Gastroesophageal sphincter (tissue), 4 donors: ENCODE data around the gene PDGFA. TPM values are rescaled to one million over a fixed set of nuclear protein-coding genes. Genes with fewer than 3 reads are reported as not detected.

Source experiments
- ATAC-seq: fragments of 150-250 bp; one replicate; pipeline ENCODE4 v1.9.1; 2016; ENCODE audit warnings: mild to moderate bottlenecking, moderate library complexity
- H3K27ac ChIP-seq, 4 donors: fragments of 200-600 bp; sonication (generic) in 3 of 4; 1 replicate in 3 of 4; 2 replicates in 1 of 4; pipeline ENCODE4 v1.5.1; 2016 to 2019
- H3K27me3 ChIP-seq: fragments of 200-600 bp; sonication (generic); one replicate; pipeline ENCODE4 v1.5.1; 2019
- H3K36me3 ChIP-seq, 2 donors: fragments of 200-600 bp; sonication (generic); one replicate each; pipeline ENCODE4 v1.5.1; 2019; ENCODE audit warnings: control low read depth in 1 of 2
- H3K4me1 ChIP-seq, 3 donors: fragments of 200-600 bp; sonication (generic); 1 replicate in 2 of 3; 2 replicates in 1 of 3; pipeline ENCODE4 v1.5.1; 2016 to 2019; ENCODE audit warnings: control low read depth in 2 of 3
- H3K4me3 ChIP-seq, 2 donors: fragments of 200-600 bp; sonication (generic); one replicate each; pipeline ENCODE4 v1.5.1; 2019; ENCODE audit warnings: mild to moderate bottlenecking in 1 of 2, moderate library complexity in 1 of 2
- H3K9me3 ChIP-seq, 3 donors: fragments of 200-600 bp; sonication (generic); one replicate each; pipeline ENCODE4 v1.5.1; 2017 to 2019; ENCODE audit warnings: control low read depth in 2 of 3
- CTCF ChIP-seq, 4 experiments: fragments of 200-600 bp in 2 of 4; fragments of 450-650 bp in 2 of 4; sonication (generic) in 1 of 4; IDR thresholded peaks; one replicate each; pipeline ENCODE4 v1.5.1; 2017 to 2019; ENCODE audit warnings: antibody characterized with exemption in 4 of 4, mild to moderate bottlenecking in 2 of 4, moderate library complexity in 2 of 4
- EP300 ChIP-seq: sonication (generic); formaldehyde crosslinking; IDR thresholded peaks from one replicate; pipeline ENCODE4 v1.6.1; 2017; ENCODE audit warnings: antibody characterized with exemption, mild to moderate bottlenecking
- POLR2A ChIP-seq, 2 donors: fragments of 450-650 bp; IDR thresholded peaks; one replicate each; pipeline ENCODE4 v1.6.1; 2017; ENCODE audit warnings: antibody characterized with exemption in 2 of 2, mild to moderate bottlenecking in 2 of 2, moderate library complexity in 1 of 2
- POLR2AphosphoS5 ChIP-seq: sonication (generic); formaldehyde crosslinking; IDR thresholded peaks from one replicate; pipeline ENCODE4 v1.6.1; 2017; ENCODE audit warnings: antibody characterized with exemption
- WGBS, 2 donors: methylation state at CpG; one replicate each; pipeline ENCODE4 v1.1.5; 2018; ENCODE audit warnings: low coverage in 1 of 2; 5-methylcytosine and 5-hydroxymethylcytosine counted together
- total RNA-seq, 4 donors: library from RNA; depleted of rRNA; stranded (reverse); fragments of >200 nt; gene quantifications; one replicate each; pipeline ENCODE4 v1.1.0, GENCODE V29; 2016

The PDGFA gene
- total RNA-seq, 4 donors from 2014 or later = 66.0 to 162 (median 120) TPM

DNA sequence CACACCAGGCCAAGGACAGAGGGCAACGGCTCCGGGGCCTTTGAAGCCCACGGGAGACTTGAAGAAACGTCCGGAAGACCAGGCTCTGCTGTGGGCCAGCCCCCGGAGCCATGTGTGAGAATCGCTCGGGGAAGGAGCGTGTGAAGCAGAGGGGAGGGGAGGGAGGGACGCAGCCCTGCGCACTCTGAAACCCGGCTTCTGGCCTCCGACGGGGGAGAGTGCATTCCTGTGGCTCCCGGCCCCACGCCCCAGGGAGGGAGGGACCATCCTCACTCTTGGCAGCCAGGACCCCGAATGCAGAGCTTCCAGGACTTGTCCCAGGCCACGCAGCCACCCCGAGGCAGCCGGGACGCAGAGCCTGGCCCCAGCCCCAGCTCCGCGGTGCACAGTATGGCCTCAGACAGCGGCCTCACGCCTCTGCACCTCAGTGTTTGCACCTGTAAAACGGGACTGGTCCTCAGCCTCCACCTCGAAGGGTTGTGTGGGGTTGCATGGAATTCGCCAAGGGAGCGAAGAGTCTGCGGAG lies 67.4 kb downstream of the PDGFA start:
- peaks cover 48% of the 10 kb centered on the region for H3K27me3 ChIP-seq
- TF ChIP-seq POLR2A (IDR thresholded peaks at IDR 0.05) = no peak
- TF ChIP-seq POLR2AphosphoS5 = no peak
- no peak for TF ChIP-seq CTCF (IDR thresholded peaks at IDR 0.05)
- TF ChIP-seq EP300 = no peak
- H3K4me1 ChIP-seq = peaks cover 0 to 28% (median 15%) of the 10 kb centered on the region in 3 donors
- H3K36me3 ChIP-seq = no peaks in the 10 kb centered on the region
- WGBS, 2 donors = no CpG with 5 or more reads among the region's 30 CpGs
- no peak overlapping the region for H3K4me3 ChIP-seq
- H3K27ac ChIP-seq = peak overlapping the region in 1 of 4 donors; percentile 22
- H3K9me3 ChIP-seq = no peaks in the 10 kb centered on the region
- no peak for ATAC-seq

- Histone ChIP-seq H3K4me1 (peaks cover 0 to 28% (median 15%) of the 10 kb centered on the region in 3 donors), H3K36me3 (no peaks in the 10 kb centered on the region), H3K27me3 (peaks cover 48% of the 10 kb centered on the region), H3K27ac (peak overlapping the region in 1 of 4 donors; percentile 22), H3K9me3 (no peaks in the 10 kb centered on the region), H3K4me3 (no peak overlapping the region)
- no peak for ATAC-seq
- WGBS, 2 donors = 56 to 76% methylated on average over 3 of the region's 24 CpGs
- no peak for TF ChIP-seq POLR2A (IDR thresholded peaks at IDR 0.05)
- no peak for TF ChIP-seq POLR2AphosphoS5
- TF ChIP-seq CTCF (IDR thresholded peaks at IDR 0.05) = no peak
- no peak for TF ChIP-seq EP300
Measured at GRCh38 chr7:451255-452225, 68.1 kb downstream of the PDGFA start.

DNA sequence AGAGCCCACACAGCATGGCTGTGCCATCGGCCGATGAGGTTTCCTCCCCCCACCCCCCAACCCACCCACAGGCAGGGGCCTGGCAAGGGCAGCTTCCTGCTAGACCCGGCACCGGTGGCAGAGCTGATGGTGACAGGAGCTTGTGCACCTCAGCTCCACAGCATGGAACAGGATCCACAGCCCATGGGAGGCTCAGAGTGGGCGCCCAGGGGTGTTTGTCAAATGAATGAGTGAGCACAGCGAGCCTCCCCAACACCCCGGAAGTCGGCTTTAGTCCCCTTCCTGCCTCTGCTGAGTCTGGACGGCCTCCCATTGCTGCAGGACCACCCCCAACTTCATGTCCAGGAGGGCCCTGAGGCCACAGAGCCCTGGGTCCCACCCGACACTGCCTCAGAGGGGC lies 68.9 kb downstream of the PDGFA start:
- Histone ChIP-seq H3K4me1 (peaks cover 0 to 27% (median 15%) of the 10 kb centered on the region in 3 donors), H3K4me3 (no peak overlapping the region), H3K36me3 (no peaks in the 10 kb centered on the region), H3K27me3 (peaks cover 48% of the 10 kb centered on the region), H3K27ac (no peak overlapping the region), H3K9me3 (no peaks in the 10 kb centered on the region)
- TF ChIP-seq EP300 (no peak), POLR2AphosphoS5 (no peak), CTCF (IDR thresholded peaks at IDR 0.05) (no peak), POLR2A (IDR thresholded peaks at IDR 0.05) (no peak)
- no peak for ATAC-seq
- WGBS, 2 donors = 69 to 73% methylated on average over 1 to 4 of the region's 10 CpGs

DNA sequence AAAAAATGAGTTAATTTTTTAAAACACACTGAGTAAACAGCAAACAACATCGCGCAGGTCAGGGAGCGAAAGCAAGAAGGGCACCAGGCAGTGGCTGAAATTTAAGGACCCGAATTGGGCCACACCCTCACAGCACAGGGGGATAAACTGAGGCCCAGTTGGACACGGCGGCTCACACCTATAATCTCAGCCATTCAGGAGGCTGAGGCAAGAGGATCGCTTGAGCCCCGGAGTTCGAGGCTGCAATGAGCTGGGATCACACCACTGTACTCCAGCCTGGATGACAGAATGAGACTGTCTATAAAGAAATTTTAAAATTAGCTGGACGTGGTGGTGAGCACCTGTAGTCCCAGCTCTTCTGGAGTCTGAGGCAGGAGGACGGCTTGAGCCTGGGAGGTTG lies 69.6 kb downstream of the PDGFA start:
- no peak overlapping the region for H3K4me3 ChIP-seq
- no peaks in the 10 kb centered on the region for H3K9me3 ChIP-seq
- 80 to 94% methylated on average over 2 to 10 of the region's 11 CpGs for WGBS, 2 donors
- TF ChIP-seq POLR2AphosphoS5 (no peak), EP300 (no peak), POLR2A (IDR thresholded peaks at IDR 0.05) (no peak), CTCF (IDR thresholded peaks at IDR 0.05) (no peak)
- ATAC-seq = no peak
- peaks cover 0 to 24% (median 9%) of the 10 kb centered on the region in 3 donors for H3K4me1 ChIP-seq
- peaks cover 41% of the 10 kb centered on the region for H3K27me3 ChIP-seq
- H3K27ac ChIP-seq = no peak overlapping the region
- no peaks in the 10 kb centered on the region for H3K36me3 ChIP-seq
